Gastrocnemius medialis (tissue), 4 donors: ENCODE measurements around the gene DTD1. TPM values are rescaled to one million over a fixed set of nuclear protein-coding genes. Genes with fewer than 3 reads are reported as not detected.

Source experiments
- ATAC-seq, 2 donors: fragments of 150-250 bp; one replicate each; pipeline ENCODE4 v1.9.1; 2016
- DNase-seq, 2 donors: peaks; one replicate each; pipeline ENCODE4 v3.0.0-alpha.2; 2019
- H3K27ac ChIP-seq, 4 donors: fragments of 200-600 bp; sonication (generic); 1 replicate in 1 of 4; 2 replicates in 3 of 4; pipeline ENCODE4 v1.5.1; 2016 to 2018; ENCODE audit warnings: mild to moderate bottlenecking in 2 of 4, moderate library complexity in 1 of 4
- H3K27me3 ChIP-seq, 3 donors: fragments of 200-600 bp; sonication (generic) in 2 of 3; 1 replicate in 1 of 3; 2 replicates in 2 of 3; pipeline versions ENCODE4 v1.5.1 to v1.6.0; 2016 to 2019; ENCODE audit warnings: mild to moderate bottlenecking in 1 of 3, moderate library complexity in 1 of 3
- H3K36me3 ChIP-seq, 2 donors: fragments of 200-600 bp; sonication (generic) in 1 of 2; one replicate each; pipeline ENCODE4 v1.5.1; 2017 to 2018
- H3K4me1 ChIP-seq, 2 donors: fragments of 200-600 bp; sonication (generic) in 1 of 2; one replicate each; pipeline ENCODE4 v1.5.1; 2016 to 2017; ENCODE audit warnings: mild to moderate bottlenecking in 2 of 2
- H3K4me3 ChIP-seq, 4 donors: fragments of 200-600 bp; sonication (generic) in 3 of 4; 1 replicate in 1 of 4; 2 replicates in 3 of 4; pipeline ENCODE4 v1.5.1; 2016 to 2019; ENCODE audit warnings: mild to moderate bottlenecking in 2 of 4
- H3K9me3 ChIP-seq, 3 donors: fragments of 200-600 bp; sonication (generic) in 2 of 3; 1 replicate in 1 of 3; 2 replicates in 2 of 3; pipeline ENCODE4 v1.5.1; 2016 to 2019
- POLR2A ChIP-seq, 2 donors: fragments of 450-650 bp; IDR thresholded peaks; one replicate each; pipeline ENCODE4 v1.6.1; 2017; ENCODE audit warnings: antibody characterized with exemption in 2 of 2, mild to moderate bottlenecking in 2 of 2, moderate library complexity in 2 of 2
- in situ Hi-C, 4 donors: fragments of 200-750 bp; cut with MboI; loops; one replicate each; pipeline versions ENCODE4 v1.15.0 to v1.8.0; 2017; ENCODE audit warnings: low sequenced_read_pairs in 4 of 4
- intact Hi-C: fragments of 100-400 bp; cut with DNase I; formaldehyde crosslinking; loops from one replicate; pipeline ENCODE4 v1.15.1; 2023; ENCODE audit warnings: low total_unique reads
- total RNA-seq, 4 donors: library from RNA; depleted of rRNA; stranded (reverse); fragments of >200 nt; gene quantifications; one replicate each; pipeline versions ENCODE4 v1.1.0 to v1.2.3, GENCODE V29; 2016
- TF ChIP-seq, protein P1 (sequence below), 5 experiments: fragments of 450-650 bp in 3 of 5; fragments of 200-600 bp in 2 of 5; sonication (generic) in 2 of 5; IDR thresholded peaks in 4 of 5; conservative IDR thresholded peaks in 1 of 5; 1 replicate in 4 of 5; 2 replicates in 1 of 5; pipeline ENCODE4 v1.5.1; 2016 to 2019; ENCODE audit warnings: antibody characterized with exemption in 5 of 5, mild to moderate bottlenecking in 3 of 5, moderate library complexity in 3 of 5

DTD1 gene
- total RNA-seq, 4 donors from 2014 or later, result 18.0 to 33.0 (median 26.5) TPM

DNA sequence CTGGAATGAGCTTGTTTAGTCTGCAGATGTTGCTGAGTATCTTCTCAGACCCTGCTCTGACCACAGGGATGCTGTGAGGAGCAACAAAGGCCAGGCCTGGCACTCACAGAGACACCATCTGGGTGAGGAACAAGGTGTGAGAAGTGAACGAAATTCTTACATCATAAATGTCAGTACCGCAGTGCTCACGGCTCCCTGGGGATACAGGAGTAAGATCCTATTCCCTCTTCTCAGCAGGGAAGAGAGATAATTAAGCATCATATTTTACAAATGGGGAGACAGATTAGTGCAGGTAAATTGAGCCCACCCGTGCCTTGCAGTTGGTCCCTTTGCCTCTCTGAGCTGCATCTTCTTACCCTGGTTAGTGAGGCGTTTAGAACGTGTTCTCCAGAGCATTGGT lies 106.2 kb downstream of the DTD1 start:
- Histone ChIP-seq H3K36me3 (no peaks in the 10 kb centered on the region), H3K4me3 (no peak overlapping the region), H3K27me3 (no peaks in the 10 kb centered on the region), H3K4me1 (no peaks in the 10 kb centered on the region), H3K27ac (no peak overlapping the region), H3K9me3 (no peaks in the 10 kb centered on the region)
- ATAC-seq, result no peak
- TF ChIP-seq, protein P1, sequence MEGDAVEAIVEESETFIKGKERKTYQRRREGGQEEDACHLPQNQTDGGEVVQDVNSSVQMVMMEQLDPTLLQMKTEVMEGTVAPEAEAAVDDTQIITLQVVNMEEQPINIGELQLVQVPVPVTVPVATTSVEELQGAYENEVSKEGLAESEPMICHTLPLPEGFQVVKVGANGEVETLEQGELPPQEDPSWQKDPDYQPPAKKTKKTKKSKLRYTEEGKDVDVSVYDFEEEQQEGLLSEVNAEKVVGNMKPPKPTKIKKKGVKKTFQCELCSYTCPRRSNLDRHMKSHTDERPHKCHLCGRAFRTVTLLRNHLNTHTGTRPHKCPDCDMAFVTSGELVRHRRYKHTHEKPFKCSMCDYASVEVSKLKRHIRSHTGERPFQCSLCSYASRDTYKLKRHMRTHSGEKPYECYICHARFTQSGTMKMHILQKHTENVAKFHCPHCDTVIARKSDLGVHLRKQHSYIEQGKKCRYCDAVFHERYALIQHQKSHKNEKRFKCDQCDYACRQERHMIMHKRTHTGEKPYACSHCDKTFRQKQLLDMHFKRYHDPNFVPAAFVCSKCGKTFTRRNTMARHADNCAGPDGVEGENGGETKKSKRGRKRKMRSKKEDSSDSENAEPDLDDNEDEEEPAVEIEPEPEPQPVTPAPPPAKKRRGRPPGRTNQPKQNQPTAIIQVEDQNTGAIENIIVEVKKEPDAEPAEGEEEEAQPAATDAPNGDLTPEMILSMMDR (IDR thresholded peaks at IDR 0.05 in 4 of 5, conservative IDR thresholded peaks at IDR 0.05 in 1 of 5), result no peak
- TF ChIP-seq POLR2A (IDR thresholded peaks at IDR 0.05), result no peak
- no peak for DNase-seq
- in situ Hi-C loops, result no loop called here
- intact Hi-C loops, result no loop called here

DNA sequence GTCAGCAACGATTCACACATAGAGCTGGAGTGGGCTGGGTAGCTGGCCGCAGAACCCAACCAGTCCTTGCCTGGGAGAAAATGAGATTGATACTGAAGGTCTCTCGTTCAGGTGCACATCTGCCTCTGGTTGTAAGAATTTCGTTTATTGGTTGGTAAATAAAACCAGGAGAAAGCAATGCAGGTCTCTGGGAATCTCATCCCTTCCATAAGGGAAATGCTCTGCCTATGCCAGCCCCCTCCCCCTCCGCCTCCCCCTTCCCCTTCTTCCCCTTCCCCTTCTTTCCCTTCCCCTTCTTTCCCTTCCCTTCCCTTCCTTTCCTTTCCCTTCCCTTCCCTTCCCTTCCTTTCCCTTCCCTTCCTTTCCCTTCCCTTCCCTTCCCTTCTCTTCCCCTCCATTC lies 107.3 kb downstream of the DTD1 start:
- Histone ChIP-seq H3K9me3 (no peaks in the 10 kb centered on the region), H3K27ac (no peak overlapping the region), H3K36me3 (no peaks in the 10 kb centered on the region), H3K27me3 (no peaks in the 10 kb centered on the region), H3K4me3 (no peak overlapping the region), H3K4me1 (no peaks in the 10 kb centered on the region)
- ATAC-seq, result no peak
- no peak for DNase-seq
- intact Hi-C loops, result no loop called here
- no peak for TF ChIP-seq POLR2A (IDR thresholded peaks at IDR 0.05)
- TF ChIP-seq, protein P1 (IDR thresholded peaks at IDR 0.05 in 4 of 5, conservative IDR thresholded peaks at IDR 0.05 in 1 of 5), result no peak
- in situ Hi-C loops, result no loop called here

DNA sequence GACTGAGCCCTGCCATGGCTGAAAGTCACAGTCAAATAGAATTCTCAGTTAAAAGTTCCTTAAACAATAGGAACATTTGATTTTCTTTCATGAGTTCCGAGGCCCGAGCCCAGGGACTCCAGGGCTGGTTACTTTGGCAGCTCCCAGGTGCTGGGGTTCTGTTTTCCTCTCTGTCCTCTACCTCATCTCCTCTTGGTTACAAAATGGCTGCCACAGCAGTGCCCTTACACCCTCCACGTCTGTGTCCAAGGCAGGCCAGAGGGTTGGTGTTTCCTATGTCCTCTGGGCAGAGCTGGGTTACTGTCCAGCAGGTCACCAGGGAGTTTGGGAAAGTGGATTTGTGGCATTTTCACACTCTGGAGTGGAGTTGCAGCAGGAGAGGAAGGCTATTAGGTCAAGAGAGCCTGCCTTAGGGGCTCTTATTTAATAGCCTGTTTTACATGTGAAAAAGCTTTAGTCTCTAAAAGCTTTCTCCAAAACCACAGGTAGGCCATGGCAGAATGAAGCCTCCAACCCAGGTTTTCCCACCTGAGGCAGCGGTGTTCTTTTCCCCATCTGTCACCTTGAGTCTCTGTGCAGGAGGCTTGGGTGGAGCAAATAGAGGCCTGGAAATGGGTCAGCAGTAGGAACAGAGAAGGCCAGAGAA lies 111.0 kb downstream of the DTD1 start:
- in situ Hi-C loops, result no loop called here
- Histone ChIP-seq H3K27me3 (no peaks in the 10 kb centered on the region), H3K9me3 (no peaks in the 10 kb centered on the region), H3K4me1 (peaks cover 0 to 3% of the 10 kb centered on the region in 2 donors), H3K27ac (no peak overlapping the region), H3K36me3 (no peaks in the 10 kb centered on the region), H3K4me3 (no peak overlapping the region)
- TF ChIP-seq, protein P1 (IDR thresholded peaks at IDR 0.05 in 4 of 5, conservative IDR thresholded peaks at IDR 0.05 in 1 of 5), result no peak
- no peak for TF ChIP-seq POLR2A (IDR thresholded peaks at IDR 0.05)
- no peak for DNase-seq
- no peak for ATAC-seq
- intact Hi-C loops, result no loop called here

DNA sequence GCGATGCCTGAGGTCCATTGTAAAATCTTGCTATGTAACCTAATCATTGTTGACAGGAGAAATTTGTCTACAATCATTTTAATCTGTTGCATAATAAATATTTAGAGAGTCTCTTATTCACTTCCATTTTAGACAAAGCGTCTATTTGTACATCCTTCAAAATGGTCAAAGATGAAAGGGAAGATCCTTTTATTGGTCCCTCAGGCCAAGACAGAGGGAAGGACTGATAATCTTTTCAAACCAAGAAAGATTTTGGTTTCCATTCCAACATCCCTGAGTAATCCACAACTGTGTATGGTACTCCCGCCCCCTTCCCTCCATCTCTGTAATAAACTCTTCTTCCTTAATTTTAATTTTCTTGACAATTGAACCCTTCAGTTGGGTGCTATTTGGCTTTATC lies 114.1 kb downstream of the DTD1 start:
- intact Hi-C loops (no loop called here), in situ Hi-C loops (no loop called here)
- ATAC-seq (no peak), DNase-seq (no peak)
- H3K27me3 ChIP-seq, result no peaks in the 10 kb centered on the region
- H3K4me1 ChIP-seq, result peaks cover 0 to 3% of the 10 kb centered on the region in 2 donors
- no peak overlapping the region for H3K4me3 ChIP-seq
- H3K9me3 ChIP-seq, result no peaks in the 10 kb centered on the region
- H3K27ac ChIP-seq, result no peak overlapping the region
- H3K36me3 ChIP-seq, result no peaks in the 10 kb centered on the region
- TF ChIP-seq, protein P1 (IDR thresholded peaks at IDR 0.05 in 4 of 5, conservative IDR thresholded peaks at IDR 0.05 in 1 of 5), result no peak
- TF ChIP-seq POLR2A (IDR thresholded peaks at IDR 0.05), result no peak

DNA sequence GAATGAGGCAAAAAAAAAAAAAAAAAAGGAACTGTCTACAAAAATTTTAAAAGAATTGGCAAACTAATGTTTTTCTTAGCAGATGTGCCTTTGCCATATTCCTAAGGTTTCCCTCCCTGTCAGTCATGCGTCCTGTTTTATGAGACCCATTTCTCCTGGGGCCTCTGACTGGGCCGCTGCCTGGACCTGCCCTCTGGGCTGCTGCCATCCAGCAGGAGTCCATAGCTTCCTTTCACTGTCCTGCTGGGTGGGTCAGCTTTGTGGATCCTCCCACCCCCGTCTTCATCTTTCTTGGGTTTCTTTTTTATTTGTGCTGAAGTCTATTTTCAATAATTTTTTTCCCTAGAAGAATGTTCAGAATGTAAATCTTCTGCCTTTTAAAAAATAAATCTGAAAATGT lies 114.9 kb downstream of the DTD1 start:
- ATAC-seq, result no peak
- Histone ChIP-seq H3K27me3 (no peaks in the 10 kb centered on the region), H3K9me3 (no peaks in the 10 kb centered on the region), H3K4me3 (no peak overlapping the region), H3K4me1 (peaks cover 0 to 3% of the 10 kb centered on the region in 2 donors), H3K36me3 (no peaks in the 10 kb centered on the region), H3K27ac (no peak overlapping the region)
- in situ Hi-C loops (no loop called here), intact Hi-C loops (no loop called here)
- DNase-seq, result peak in 1 of 2 donors; percentile 39
- no peak for TF ChIP-seq POLR2A (IDR thresholded peaks at IDR 0.05)
- TF ChIP-seq, protein P1 (IDR thresholded peaks at IDR 0.05 in 4 of 5, conservative IDR thresholded peaks at IDR 0.05 in 1 of 5), result no peak
